ENCODE data around the gene CD4.

Gene CD4

GRCh38 chr12:6770094-6770493 lies 19.2 kb upstream of the CD4 start:
- no peak for TF ChIP-seq CTCF (IDR thresholded peaks at IDR 0.05; ENCODE audit: insufficient read depth, low read depth, low read length, missing control alignments)
- DNase-seq (ENCODE audit: low read depth) = no peak
- H3K4me3 ChIP-seq (ENCODE audit: low read length) = no peak overlapping the region

- no peak overlapping the region for H3K4me3 ChIP-seq (ENCODE audit: low read length)
- no peak for TF ChIP-seq CTCF (IDR thresholded peaks at IDR 0.05; ENCODE audit: insufficient read depth, low read depth, low read length, missing control alignments)
- DNase-seq (ENCODE audit: low read depth) = no peak
Measured at GRCh38 chr12:6770600-6770999, 18.7 kb upstream of the CD4 start.

- no peak for TF ChIP-seq CTCF (IDR thresholded peaks at IDR 0.05; ENCODE audit: insufficient read depth, low read depth, low read length, missing control alignments)
- DNase-seq (ENCODE audit: low read depth) = no peak
- H3K4me3 ChIP-seq (ENCODE audit: low read length) = no peak overlapping the region
Measured at GRCh38 chr12:6771091-6771495, 18.2 kb upstream of the CD4 start.

GRCh38 chr12:6771509-6772330 lies 17.6 kb upstream of the CD4 start:
- DNase-seq (ENCODE audit: low read depth) = no peak
- no peak for TF ChIP-seq CTCF (IDR thresholded peaks at IDR 0.05; ENCODE audit: insufficient read depth, low read depth, low read length, missing control alignments)
- no peak overlapping the region for H3K4me3 ChIP-seq (ENCODE audit: low read length)

GRCh38 chr12:6772331-6772695 lies 17.0 kb upstream of the CD4 start, which contains the start of gene LAG3:
Gene LAG3, plus strand, starts transcription at chr12:6772520. Its CDS starts 333 bp downstream, at chr12:6772853.
- no peak for TF ChIP-seq CTCF (IDR thresholded peaks at IDR 0.05; ENCODE audit: insufficient read depth, low read depth, low read length, missing control alignments)
- DNase-seq (ENCODE audit: low read depth) = no peak
- H3K4me3 ChIP-seq (ENCODE audit: low read length) = no peak within 1 kb of the TSS

GRCh38 chr12:6772726-6773589 lies 16.4 kb upstream of the CD4 start:
- DNase-seq (ENCODE audit: low read depth) = no peak
- TF ChIP-seq CTCF (IDR thresholded peaks at IDR 0.05; ENCODE audit: insufficient read depth, low read depth, low read length, missing control alignments) = no peak
- no peak overlapping the region for H3K4me3 ChIP-seq (ENCODE audit: low read length)
